Measurements from ENCODE around the gene ACMSD. TPM values are rescaled to one million over a fixed set of nuclear protein-coding genes. Genes with fewer than 3 reads are reported as not detected.

ACMSD gene
- total RNA-seq, 1 donor from 2014 or later: not detected

DNA sequence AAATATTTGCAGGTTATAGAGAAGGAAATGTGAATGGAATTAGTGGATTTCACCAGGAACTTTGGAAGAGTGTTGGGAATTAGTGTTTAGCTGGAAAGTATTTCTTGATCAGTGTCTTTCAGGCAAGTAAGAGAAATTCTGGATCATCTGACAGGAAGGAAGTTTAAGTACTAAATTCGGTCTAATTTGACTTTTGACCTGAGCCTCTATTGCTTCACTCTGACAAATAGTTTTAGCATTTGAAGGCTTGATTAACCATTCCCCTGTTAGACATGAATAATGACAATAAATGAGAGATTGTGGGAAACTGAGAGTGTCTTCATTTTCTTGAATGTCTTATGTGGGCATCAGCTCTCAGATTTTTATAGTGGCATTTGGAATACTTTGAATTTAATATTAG lies 96.2 kb downstream of the ACMSD start:
- FAIRE-seq (no peak), DNase-seq (ENCODE audit: low spot score in 2 of 2) (no peak)

DNA sequence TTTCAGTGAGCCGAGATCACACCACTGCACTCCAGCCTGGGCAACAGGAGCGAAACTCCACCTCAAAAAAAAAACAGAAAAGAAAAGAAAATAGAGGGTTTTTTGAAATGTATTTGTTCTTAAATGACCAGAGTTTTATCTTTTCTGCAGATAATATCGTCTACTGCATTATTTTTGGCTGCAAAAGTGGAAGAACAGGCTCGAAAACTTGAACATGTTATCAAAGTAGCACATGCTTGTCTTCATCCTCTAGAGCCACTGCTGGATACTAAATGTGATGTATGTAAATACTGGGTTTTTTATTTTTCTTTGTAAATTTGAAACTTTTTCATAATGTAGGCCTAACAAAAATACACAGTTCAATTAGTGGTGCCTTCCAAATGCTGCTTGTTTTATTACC lies 98.3 kb downstream of the ACMSD start:
- DNase-seq (ENCODE audit: low spot score in 2 of 2): no peak
- no peak for FAIRE-seq

DNA sequence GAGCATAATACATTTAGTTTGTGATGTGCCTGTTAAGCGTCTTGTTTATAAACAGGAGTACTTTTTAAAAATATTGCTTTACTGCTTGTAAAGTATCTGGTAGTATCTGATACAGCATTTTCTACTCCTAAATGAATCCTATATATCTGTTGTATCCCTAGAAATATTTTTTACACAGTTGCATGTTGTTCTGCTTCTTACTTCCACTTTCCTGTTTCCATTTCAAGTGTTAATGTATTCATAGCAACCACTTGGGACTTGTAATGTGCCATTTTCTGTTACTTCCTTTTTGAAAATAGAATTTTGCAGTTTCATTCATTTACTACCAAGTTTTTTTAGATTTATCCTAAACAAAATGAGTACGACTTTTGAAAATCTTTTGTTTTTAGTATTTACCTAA lies 105.1 kb downstream of the ACMSD start:
- DNase-seq (ENCODE audit: low spot score in 2 of 2): no peak
- FAIRE-seq: no peak

DNA sequence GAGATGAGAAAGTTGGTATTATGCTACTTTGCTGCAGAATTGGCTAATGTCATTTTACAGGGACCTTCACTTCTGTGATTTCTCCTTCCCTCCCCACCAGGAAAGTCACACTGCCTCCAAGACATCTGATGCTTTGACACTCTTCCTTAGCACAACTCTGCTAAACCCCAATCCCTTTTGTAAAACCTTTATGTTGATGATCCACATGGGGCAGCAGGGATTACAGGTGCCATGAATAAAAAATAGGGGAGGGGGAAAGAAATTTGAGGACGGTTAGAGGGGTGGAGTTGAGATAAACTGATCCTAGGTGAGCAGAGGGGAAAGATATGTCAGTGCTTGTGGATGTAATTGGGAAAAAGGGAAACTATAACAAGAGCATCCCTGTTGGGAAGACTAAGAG lies 106.6 kb downstream of the ACMSD start:
- DNase-seq (ENCODE audit: low spot score in 2 of 2) (no peak), FAIRE-seq (no peak)

DNA sequence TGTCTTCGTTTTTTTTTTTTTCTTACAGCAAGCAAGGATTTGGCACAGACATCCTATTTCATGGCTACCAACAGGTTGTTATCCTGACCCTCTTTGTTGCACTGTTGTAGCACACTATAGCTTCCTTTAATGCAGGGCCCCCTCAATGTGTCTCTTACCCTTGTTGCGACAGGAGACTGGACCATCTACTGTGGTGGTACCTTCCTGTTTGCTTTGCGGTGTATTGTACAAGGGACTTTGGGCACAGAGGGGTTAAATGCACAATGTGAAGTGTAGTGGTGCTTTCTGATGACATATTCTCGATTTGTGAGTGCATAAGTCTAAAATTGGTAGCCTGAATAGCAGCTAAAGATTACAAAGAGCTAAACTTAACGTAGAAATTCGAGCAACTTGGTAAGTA lies 107.7 kb downstream of the ACMSD start:
- DNase-seq (ENCODE audit: low spot score in 2 of 2) (no peak), FAIRE-seq (no peak)

DNA sequence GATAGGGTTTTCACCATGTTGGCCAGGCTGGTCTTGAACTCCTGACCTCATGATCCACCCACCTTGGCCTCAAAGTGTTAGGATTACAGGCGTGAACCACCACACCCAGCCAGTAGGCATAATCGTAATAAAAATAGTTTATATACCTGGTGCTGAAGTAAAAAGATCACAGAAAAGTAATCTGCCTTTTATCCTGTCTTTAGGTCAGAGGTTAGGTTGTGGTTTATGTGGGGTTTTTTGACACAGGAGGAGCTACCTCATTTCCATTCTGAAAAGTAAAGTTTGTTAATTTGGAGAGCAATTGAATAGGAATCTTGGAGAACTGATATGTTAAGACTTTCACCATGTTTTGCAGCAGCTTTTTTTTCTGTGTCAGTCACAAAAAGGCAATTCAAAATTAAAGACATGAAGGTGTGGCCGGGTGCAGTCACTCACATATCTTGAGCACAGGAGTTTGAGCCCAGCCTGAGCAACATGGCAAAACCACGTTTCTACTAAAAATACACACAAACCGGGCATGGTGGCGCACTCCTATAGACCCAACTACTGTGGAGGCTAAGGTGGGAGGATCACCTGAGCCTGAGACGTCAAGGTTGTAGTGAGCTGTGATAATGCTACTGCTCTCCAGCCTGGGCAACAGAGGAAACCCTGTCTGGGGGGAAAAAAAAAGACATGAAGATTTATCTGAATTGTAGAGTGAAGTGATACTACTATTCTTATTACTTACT lies 111.7 kb downstream of the ACMSD start:
- FAIRE-seq: no peak

GRCh38 chr2:134950886-134951285 lies 112.5 kb downstream of the ACMSD start:
- DNase-seq (ENCODE audit: low spot score in 2 of 2): no peak
- peak; percentile 60 for FAIRE-seq

More for the DNA sequence above, 111.7 kb downstream of the ACMSD start:
- DNase-seq (ENCODE audit: low spot score in 2 of 2): no peak

Small RNAs within 50 kb of the gene (small RNA-seq; reads per million reads assigned to genes)
- gene AC110620.1 (not detected), gene MIR5590 (not detected)

Other genes starting within 250 kb of the ACMSD start
- 16.3 TPM for gene TMEM163, start 119.6 kb upstream of the ACMSD start, total RNA-seq
- gene CCNT2, start 80.2 kb downstream of the ACMSD start, total RNA-seq: 66.0 TPM
- gene MAP3K19, start 208.8 kb downstream of the ACMSD start, total RNA-seq: 0.41 TPM
- 61.1 TPM for gene RAB3GAP1, start 213.7 kb downstream of the ACMSD start, total RNA-seq